Spleen (tissue), 11 donors: ENCODE data around the gene BBX. TPM values are rescaled to one million over a fixed set of nuclear protein-coding genes. Genes with fewer than 3 reads are reported as not detected.

Experiments used
- DNase-seq: peaks from one replicate; pipeline ENCODE4 v3.0.0-alpha.2; 2020
- H3K27ac ChIP-seq, 8 donors: fragments of 200-600 bp; sonication (generic) in 7 of 8; 1 replicate in 4 of 8; 2 replicates in 4 of 8; pipeline versions ENCODE4 v1.5.0 to v1.8.0; 2016 to 2021; ENCODE audit warnings: inconsistent platforms in 4 of 8, mild to moderate bottlenecking in 4 of 8, moderate library complexity in 1 of 8
- H3K27me3 ChIP-seq, 7 donors: fragments of 200-600 bp; sonication (generic) in 6 of 7; replicated peaks in 1 of 7; 1 replicate in 4 of 7; 2 replicates in 3 of 7; pipeline versions ENCODE4 v1.5.0 to v1.8.0; 2016 to 2021; ENCODE audit warnings: inconsistent platforms in 3 of 7, mild to moderate bottlenecking in 1 of 7
- H3K36me3 ChIP-seq, 6 donors: fragments of 200-600 bp; sonication (generic) in 5 of 6; 1 replicate in 4 of 6; 2 replicates in 2 of 6; pipeline versions ENCODE4 v1.5.0 to v1.8.0; 2016 to 2021; ENCODE audit warnings: inconsistent platforms in 2 of 6
- H3K4me1 ChIP-seq, 6 donors: fragments of 200-600 bp; sonication (generic) in 5 of 6; 1 replicate in 3 of 6; 2 replicates in 3 of 6; pipeline versions ENCODE4 v1.5.0 to v1.8.0; 2016 to 2021; ENCODE audit warnings: inconsistent platforms in 3 of 6
- H3K4me3 ChIP-seq, 8 donors: fragments of 200-600 bp; sonication (generic) in 7 of 8; 1 replicate in 4 of 8; 2 replicates in 4 of 8; pipeline versions ENCODE4 v1.5.0 to v1.8.0; 2016 to 2021; ENCODE audit warnings: inconsistent platforms in 4 of 8, mild to moderate bottlenecking in 4 of 8, moderate library complexity in 2 of 8
- H3K9me3 ChIP-seq, 8 donors: fragments of 200-600 bp; sonication (generic) in 7 of 8; 1 replicate in 4 of 8; 2 replicates in 4 of 8; pipeline versions ENCODE4 v1.5.0 to v1.8.0; 2016 to 2021; ENCODE audit warnings: inconsistent platforms in 4 of 8
- POLR2A ChIP-seq, 3 donors: fragments of 450-650 bp; IDR thresholded peaks; one replicate each; pipeline ENCODE4 v1.5.1; 2017; ENCODE audit warnings: antibody characterized with exemption in 3 of 3, mild to moderate bottlenecking in 1 of 3
- POLR2AphosphoS5 ChIP-seq, 3 donors: sonication (generic); formaldehyde crosslinking; IDR thresholded peaks; one replicate each; pipeline ENCODE4 v1.5.1; 2017; ENCODE audit warnings: antibody characterized with exemption in 3 of 3
- WGBS, 5 donors: extraction: QIAGEN DNeasy Blood & Tissue Kit in 3 of 5; methylation state at CpG; one replicate each; pipeline versions ENCODE4 v1.1.5 to v1.1.7; 2013 to 2018; 5-methylcytosine and 5-hydroxymethylcytosine counted together
- intact Hi-C: fragments of 100-400 bp; cut with DNase I; formaldehyde crosslinking; loops from one replicate; pipeline ENCODE4 v1.15.0; 2023; ENCODE audit warnings: low total_unique reads
- polyA plus RNA-seq, 3 donors: library from polyadenylated mRNA; stranded (reverse); fragments of 200-250 nt; gene quantifications; one replicate each; pipeline ENCODE4 v1.2.1, GENCODE V29; 2013
- total RNA-seq, 7 donors: library from RNA; depleted of rRNA in 3 of 7; stranded (reverse); fragments of >200 nt in 3 of 7; fragmentation: NEBNext Ultra II Directional in 4 of 7; extraction: Animal tissue kit (Norgen Biotek cat#: 25700) in 4 of 7; gene quantifications; one replicate each; pipeline versions ENCODE4 v1.1.0 to v1.2.1, GENCODE V29; 2016 to 2021
- TF ChIP-seq, protein P1 (sequence below), 11 experiments: fragments of 200-600 bp in 7 of 11; fragments of 450-650 bp in 4 of 11; sonication (generic) in 4 of 11; IDR thresholded peaks in 8 of 11; conservative IDR thresholded peaks in 3 of 11; 1 replicate in 7 of 11; 2 replicates in 4 of 11; pipeline versions ENCODE4 v1.4.0 to v1.8.0; 2016 to 2021; ENCODE audit warnings: antibody characterized with exemption in 11 of 11, inconsistent platforms in 4 of 11, mild to moderate bottlenecking in 1 of 11
- donor health status: healthy with polysubstance abuse.
- donor health status: DM: no; HTN: no; CAD: no; lungs with moderate emphysema.
- donor health status: DM: no; HTN: no; CAD: no.
- donor health status: Bipolar disorder and iron deficiency.
- donor health status: healthy.
- donor health status: DM: no; HTN: no; CAD: no.
- donor health status: DM: yes; HTN: yes; CAD: no.

BBX gene
- total and polyA plus RNA-seq, 10 donors = 5.1 to 98.5 (median 74.6) TPM

DNA sequence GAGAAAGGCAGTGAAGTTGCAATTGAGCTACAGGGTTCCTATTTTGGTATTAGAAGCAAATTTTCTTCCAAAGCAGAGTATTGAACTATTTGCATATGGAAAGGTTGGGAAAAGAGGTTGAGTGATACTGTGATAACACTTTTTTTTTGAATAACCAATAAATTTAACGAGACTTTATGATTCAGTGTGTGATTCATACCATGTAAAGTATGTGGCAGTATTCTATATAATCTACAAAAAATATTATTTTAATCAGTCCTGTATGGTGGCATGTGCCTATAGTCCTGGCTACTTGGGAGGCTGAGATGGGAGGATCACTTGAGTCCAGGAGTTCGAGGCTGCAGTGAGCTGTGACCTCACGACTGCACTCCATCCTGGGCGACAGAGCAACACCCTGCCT is 206.9 kb downstream of the BBX start:
- Histone ChIP-seq H3K36me3 (peaks cover 0 to 67% (median 24%) of the 10 kb centered on the region in 6 donors), H3K4me1 (no peaks in the 10 kb centered on the region), H3K9me3 (no peaks in the 10 kb centered on the region), H3K27ac (no peak overlapping the region), H3K4me3 (no peak overlapping the region), H3K27me3 (no peaks in the 10 kb centered on the region)
- intact Hi-C loops = loop anchor here (10.0 kb wide), 2 partner anchors 45 to 155 kb away; no protein-coding TSS in a partner anchor
- WGBS, 5 donors = 86 to 95% (median 93%) methylated on average over 4 of the region's 4 CpGs
- no peak for TF ChIP-seq POLR2AphosphoS5 (IDR thresholded peaks at IDR 0.05)
- TF ChIP-seq, protein P1, sequence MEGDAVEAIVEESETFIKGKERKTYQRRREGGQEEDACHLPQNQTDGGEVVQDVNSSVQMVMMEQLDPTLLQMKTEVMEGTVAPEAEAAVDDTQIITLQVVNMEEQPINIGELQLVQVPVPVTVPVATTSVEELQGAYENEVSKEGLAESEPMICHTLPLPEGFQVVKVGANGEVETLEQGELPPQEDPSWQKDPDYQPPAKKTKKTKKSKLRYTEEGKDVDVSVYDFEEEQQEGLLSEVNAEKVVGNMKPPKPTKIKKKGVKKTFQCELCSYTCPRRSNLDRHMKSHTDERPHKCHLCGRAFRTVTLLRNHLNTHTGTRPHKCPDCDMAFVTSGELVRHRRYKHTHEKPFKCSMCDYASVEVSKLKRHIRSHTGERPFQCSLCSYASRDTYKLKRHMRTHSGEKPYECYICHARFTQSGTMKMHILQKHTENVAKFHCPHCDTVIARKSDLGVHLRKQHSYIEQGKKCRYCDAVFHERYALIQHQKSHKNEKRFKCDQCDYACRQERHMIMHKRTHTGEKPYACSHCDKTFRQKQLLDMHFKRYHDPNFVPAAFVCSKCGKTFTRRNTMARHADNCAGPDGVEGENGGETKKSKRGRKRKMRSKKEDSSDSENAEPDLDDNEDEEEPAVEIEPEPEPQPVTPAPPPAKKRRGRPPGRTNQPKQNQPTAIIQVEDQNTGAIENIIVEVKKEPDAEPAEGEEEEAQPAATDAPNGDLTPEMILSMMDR (IDR thresholded peaks at IDR 0.05 in 8 of 11, conservative IDR thresholded peaks at IDR 0.05 in 3 of 11) = no peak
- TF ChIP-seq POLR2A (IDR thresholded peaks at IDR 0.05) = no peak
- no peak for DNase-seq

DNA sequence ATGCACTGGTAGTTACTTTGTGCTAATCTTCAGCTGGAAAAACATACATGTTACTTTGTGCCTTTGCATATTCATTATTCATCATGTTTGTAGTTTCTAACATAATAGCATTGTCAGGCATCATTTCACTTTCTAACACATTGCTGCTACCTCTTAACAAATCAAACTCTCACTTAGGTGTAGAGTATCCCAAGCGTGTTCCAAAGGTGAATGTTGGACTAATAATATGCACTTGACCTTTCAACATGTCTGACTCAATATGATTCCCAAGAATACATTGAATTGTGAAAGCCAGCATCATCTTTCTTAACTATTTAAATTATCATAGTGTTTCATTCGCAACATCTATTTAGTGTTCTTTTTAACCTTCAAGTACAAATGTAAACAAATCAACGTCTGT is 211.6 kb downstream of the BBX start:
- TF ChIP-seq, protein P1 (IDR thresholded peaks at IDR 0.05 in 8 of 11, conservative IDR thresholded peaks at IDR 0.05 in 3 of 11) = no peak
- TF ChIP-seq POLR2A (IDR thresholded peaks at IDR 0.05) (no peak), POLR2AphosphoS5 (IDR thresholded peaks at IDR 0.05) (no peak)
- Histone ChIP-seq H3K4me1 (peaks cover 0 to 12% (median 9%) of the 10 kb centered on the region in 6 donors), H3K36me3 (peaks cover 0 to 58% (median 14%) of the 10 kb centered on the region in 6 donors), H3K4me3 (no peak overlapping the region), H3K9me3 (no peaks in the 10 kb centered on the region), H3K27ac (no peak overlapping the region), H3K27me3 (no peaks in the 10 kb centered on the region)
- 80 to 93% (median 92%) methylated on average over 3 of the region's 3 CpGs for WGBS, 5 donors
- DNase-seq = no peak
- intact Hi-C loops = loop anchor here (10.0 kb wide), 2 partner anchors 50 to 160 kb away; no protein-coding TSS in a partner anchor

DNA sequence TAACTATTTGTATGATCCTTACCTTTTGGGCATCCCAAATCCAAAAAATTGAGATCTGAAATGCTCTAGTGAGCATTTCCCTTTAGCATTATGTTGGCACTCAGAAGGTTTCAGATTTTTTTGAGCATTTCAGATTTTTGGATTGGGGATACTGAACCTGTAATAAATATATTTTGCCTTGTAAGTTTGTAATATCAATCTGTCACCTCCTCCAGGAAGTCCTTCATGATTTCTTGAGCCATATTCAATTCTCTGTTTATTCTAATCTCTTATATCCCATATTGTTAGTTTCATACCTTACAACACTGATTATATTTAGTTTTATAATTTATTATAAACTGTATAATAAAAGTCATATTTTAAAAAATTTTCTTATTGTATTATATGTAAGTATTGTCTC is 215.2 kb downstream of the BBX start:
- no peak overlapping the region for H3K27ac ChIP-seq
- TF ChIP-seq, protein P1 (IDR thresholded peaks at IDR 0.05 in 8 of 11, conservative IDR thresholded peaks at IDR 0.05 in 3 of 11) = no peak
- no peak for TF ChIP-seq POLR2A (IDR thresholded peaks at IDR 0.05)
- TF ChIP-seq POLR2AphosphoS5 (IDR thresholded peaks at IDR 0.05) = no peak
- intact Hi-C loops = loop anchor here (10.0 kb wide), 2 partner anchors 53 to 163 kb away; no protein-coding TSS in a partner anchor

DNA sequence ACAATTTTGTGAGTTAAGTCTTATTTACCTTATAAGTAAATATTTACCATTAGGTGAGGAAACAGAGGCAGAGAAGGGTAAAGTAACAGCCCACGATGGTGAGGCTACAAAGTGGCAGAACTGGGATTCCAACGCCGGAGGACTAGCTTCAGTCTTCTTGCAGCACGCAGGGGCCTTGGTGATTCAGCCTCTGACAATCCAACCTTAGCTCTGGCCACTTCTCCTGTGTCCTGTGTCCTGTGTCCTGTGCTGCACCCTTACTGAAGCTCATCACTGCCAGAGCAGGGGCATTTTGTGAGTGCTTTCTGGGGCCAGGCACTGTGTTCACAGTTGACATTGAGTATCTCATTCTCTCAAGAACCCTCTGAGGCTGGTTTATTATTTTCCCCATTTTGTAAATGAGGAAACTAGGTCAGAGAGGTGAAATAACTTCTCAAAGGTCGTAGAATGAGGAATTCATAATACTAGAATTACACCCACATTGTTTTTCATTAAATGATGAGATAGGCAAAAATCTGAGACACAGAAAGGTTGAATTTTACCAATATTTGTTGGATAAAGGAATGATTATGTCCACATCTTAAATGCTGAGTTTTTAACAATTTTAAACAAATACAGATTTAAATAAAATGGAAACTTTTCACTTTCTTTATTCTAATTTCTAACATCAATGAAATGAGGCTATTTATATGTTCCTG is 215.9 kb downstream of the BBX start:
- 81 to 86% (median 81%) methylated on average over 5 of the region's 5 CpGs for WGBS, 5 donors
- intact Hi-C loops = loop anchor here (10.0 kb wide), 2 partner anchors 54 to 164 kb away; no protein-coding TSS in a partner anchor

More for the DNA sequence above, 215.2 kb downstream of the BBX start:
- Histone ChIP-seq H3K4me1 (peaks cover 0 to 24% (median 11%) of the 10 kb centered on the region in 6 donors), H3K4me3 (no peak overlapping the region), H3K36me3 (peaks cover 0 to 34% (median 3%) of the 10 kb centered on the region in 6 donors), H3K27me3 (no peaks in the 10 kb centered on the region), H3K9me3 (no peaks in the 10 kb centered on the region)
- DNase-seq = no peak

More for the DNA sequence above, 215.9 kb downstream of the BBX start:
- no peak for TF ChIP-seq POLR2AphosphoS5 (IDR thresholded peaks at IDR 0.05)
- TF ChIP-seq, protein P1 (IDR thresholded peaks at IDR 0.05 in 8 of 11, conservative IDR thresholded peaks at IDR 0.05 in 3 of 11) = no peak
- TF ChIP-seq POLR2A (IDR thresholded peaks at IDR 0.05) = no peak
- no peak for DNase-seq
- H3K27ac ChIP-seq = peak overlapping the region in 1 of 8 donors; percentile 18
- H3K27me3 ChIP-seq = no peaks in the 10 kb centered on the region
- H3K4me1 ChIP-seq = peaks cover 0 to 27% (median 11%) of the 10 kb centered on the region in 6 donors
- H3K4me3 ChIP-seq = no peak overlapping the region
- no peaks in the 10 kb centered on the region for H3K9me3 ChIP-seq
- peaks cover 0 to 27% (median 0%) of the 10 kb centered on the region in 6 donors for H3K36me3 ChIP-seq
